ENCODE data around the gene FOSL2. TPM values are rescaled to one million over a fixed set of nuclear protein-coding genes. Genes with fewer than 3 reads are reported as not detected.

The FOSL2 gene
- polyA plus RNA-seq, 1 of the 3 experiments (the other 2 are of a cell fraction) = 41.7 TPM

DNA sequence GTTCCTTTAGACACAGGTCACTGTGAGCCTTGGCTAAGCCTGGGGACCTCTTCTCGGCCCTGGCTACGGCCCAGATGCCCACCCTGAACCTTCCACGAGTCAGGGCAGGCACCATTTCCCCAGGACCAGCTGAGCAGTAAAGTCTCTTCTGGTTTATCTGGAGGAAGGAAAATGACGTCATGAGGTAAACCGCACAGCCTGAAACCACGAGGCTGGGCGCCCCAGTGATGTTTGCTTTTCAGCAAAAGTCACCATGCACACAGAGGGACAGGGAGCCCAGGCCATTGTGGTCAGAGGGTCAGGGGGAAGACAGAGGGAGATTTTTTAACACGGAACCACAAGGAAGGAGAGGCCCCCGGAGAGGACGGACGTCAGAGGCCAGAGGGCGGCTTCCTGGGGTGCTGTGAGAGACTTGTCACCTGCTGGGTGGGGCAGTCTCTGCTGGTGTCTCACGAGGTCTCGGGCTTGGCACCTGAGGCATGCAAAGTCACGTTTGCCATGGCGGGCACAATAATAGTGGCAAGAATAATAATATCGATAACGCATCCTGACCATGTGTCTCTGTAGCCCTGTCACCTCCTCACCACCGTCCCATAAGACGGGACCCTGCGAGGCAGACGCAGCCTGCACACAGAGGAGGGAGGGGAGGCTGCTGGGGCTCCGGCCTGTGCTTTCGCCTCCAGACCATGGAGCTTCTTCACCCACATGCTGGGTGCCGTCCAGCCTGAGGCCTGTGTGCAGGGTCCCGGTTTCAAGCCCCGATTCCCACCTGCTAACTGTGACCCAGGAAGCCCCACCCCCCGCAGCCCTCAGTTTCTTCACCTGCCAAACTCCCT is 33.2 kb upstream of the FOSL2 start:
- TF ChIP-seq JUND (IDR thresholded peaks at IDR 0.05) = no peak
- TF ChIP-seq RXRA (IDR thresholded peaks at IDR 0.05; ENCODE audit: borderline replicate concordance, low read depth) = no peak
- no peak for TF ChIP-seq YY1 (IDR thresholded peaks at IDR 0.05; ENCODE audit: low read depth)
- TF ChIP-seq, protein P1, sequence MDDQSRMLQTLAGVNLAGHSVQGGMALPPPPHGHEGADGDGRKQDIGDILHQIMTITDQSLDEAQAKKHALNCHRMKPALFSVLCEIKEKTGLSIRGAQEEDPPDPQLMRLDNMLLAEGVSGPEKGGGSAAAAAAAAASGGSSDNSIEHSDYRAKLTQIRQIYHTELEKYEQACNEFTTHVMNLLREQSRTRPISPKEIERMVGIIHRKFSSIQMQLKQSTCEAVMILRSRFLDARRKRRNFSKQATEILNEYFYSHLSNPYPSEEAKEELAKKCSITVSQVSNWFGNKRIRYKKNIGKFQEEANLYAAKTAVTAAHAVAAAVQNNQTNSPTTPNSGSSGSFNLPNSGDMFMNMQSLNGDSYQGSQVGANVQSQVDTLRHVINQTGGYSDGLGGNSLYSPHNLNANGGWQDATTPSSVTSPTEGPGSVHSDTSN (IDR thresholded peaks at IDR 0.05) = no peak
- TF ChIP-seq, protein P2, sequence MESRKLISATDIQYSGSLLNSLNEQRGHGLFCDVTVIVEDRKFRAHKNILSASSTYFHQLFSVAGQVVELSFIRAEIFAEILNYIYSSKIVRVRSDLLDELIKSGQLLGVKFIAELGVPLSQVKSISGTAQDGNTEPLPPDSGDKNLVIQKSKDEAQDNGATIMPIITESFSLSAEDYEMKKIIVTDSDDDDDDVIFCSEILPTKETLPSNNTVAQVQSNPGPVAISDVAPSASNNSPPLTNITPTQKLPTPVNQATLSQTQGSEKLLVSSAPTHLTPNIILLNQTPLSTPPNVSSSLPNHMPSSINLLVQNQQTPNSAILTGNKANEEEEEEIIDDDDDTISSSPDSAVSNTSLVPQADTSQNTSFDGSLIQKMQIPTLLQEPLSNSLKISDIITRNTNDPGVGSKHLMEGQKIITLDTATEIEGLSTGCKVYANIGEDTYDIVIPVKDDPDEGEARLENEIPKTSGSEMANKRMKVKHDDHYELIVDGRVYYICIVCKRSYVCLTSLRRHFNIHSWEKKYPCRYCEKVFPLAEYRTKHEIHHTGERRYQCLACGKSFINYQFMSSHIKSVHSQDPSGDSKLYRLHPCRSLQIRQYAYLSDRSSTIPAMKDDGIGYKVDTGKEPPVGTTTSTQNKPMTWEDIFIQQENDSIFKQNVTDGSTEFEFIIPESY (IDR thresholded peaks at IDR 0.05; ENCODE audit: borderline replicate concordance, low read depth) = no peak
- no peak for TF ChIP-seq ELF1 (IDR thresholded peaks at IDR 0.05)
- TF ChIP-seq, protein P3, sequence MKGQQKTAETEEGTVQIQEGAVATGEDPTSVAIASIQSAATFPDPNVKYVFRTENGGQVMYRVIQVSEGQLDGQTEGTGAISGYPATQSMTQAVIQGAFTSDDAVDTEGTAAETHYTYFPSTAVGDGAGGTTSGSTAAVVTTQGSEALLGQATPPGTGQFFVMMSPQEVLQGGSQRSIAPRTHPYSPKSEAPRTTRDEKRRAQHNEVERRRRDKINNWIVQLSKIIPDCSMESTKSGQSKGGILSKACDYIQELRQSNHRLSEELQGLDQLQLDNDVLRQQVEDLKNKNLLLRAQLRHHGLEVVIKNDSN (IDR thresholded peaks at IDR 0.05; ENCODE audit: borderline replicate concordance, low read depth) = no peak
- no peak for TF ChIP-seq SMC3 (IDR thresholded peaks at IDR 0.05; ENCODE audit: low read depth, low read length)
- no peak for TF ChIP-seq FOSL2 (IDR thresholded peaks at IDR 0.05; ENCODE audit: borderline replicate concordance, low read depth)
- TF ChIP-seq TEAD4 (IDR thresholded peaks at IDR 0.05; ENCODE audit: borderline replicate concordance, insufficient read depth) = no peak
- TF ChIP-seq GABPA (IDR thresholded peaks at IDR 0.05; ENCODE audit: low read depth) = no peak
- no peak for TF ChIP-seq POLR2AphosphoS5 (IDR thresholded peaks at IDR 0.05; ENCODE audit: low read depth, low read length)
- no peak for TF ChIP-seq SIN3A (IDR thresholded peaks at IDR 0.05; ENCODE audit: borderline replicate concordance, low read depth, low read length)
- TF ChIP-seq CHD2 (IDR thresholded peaks at IDR 0.05; ENCODE audit: low read length, partially characterized antibody) = no peak
- TF ChIP-seq, protein P4, sequence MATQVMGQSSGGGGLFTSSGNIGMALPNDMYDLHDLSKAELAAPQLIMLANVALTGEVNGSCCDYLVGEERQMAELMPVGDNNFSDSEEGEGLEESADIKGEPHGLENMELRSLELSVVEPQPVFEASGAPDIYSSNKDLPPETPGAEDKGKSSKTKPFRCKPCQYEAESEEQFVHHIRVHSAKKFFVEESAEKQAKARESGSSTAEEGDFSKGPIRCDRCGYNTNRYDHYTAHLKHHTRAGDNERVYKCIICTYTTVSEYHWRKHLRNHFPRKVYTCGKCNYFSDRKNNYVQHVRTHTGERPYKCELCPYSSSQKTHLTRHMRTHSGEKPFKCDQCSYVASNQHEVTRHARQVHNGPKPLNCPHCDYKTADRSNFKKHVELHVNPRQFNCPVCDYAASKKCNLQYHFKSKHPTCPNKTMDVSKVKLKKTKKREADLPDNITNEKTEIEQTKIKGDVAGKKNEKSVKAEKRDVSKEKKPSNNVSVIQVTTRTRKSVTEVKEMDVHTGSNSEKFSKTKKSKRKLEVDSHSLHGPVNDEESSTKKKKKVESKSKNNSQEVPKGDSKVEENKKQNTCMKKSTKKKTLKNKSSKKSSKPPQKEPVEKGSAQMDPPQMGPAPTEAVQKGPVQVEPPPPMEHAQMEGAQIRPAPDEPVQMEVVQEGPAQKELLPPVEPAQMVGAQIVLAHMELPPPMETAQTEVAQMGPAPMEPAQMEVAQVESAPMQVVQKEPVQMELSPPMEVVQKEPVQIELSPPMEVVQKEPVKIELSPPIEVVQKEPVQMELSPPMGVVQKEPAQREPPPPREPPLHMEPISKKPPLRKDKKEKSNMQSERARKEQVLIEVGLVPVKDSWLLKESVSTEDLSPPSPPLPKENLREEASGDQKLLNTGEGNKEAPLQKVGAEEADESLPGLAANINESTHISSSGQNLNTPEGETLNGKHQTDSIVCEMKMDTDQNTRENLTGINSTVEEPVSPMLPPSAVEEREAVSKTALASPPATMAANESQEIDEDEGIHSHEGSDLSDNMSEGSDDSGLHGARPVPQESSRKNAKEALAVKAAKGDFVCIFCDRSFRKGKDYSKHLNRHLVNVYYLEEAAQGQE (IDR thresholded peaks at IDR 0.05; ENCODE audit: low read depth, low read length) = no peak
- TF ChIP-seq RFX5 (IDR thresholded peaks at IDR 0.05; ENCODE audit: low read length) = no peak
- no peak for TF ChIP-seq FOXJ3 (CRISPR knock-in tag; IDR thresholded peaks at IDR 0.05)
- TF ChIP-seq MEF2A (IDR thresholded peaks at IDR 0.05; ENCODE audit: borderline replicate concordance, low read depth) = no peak
- no peak overlapping the region for H3K9ac ChIP-seq
- H3K4me3 ChIP-seq (ENCODE audit: low read depth in 2 of 2, low read length in 1 of 2) = no peak overlapping the region
- H3K4me2 ChIP-seq = no peak overlapping the region
- H3K4me1 ChIP-seq (ENCODE audit: control insufficient read depth in 1 of 2, insufficient read depth in 2 of 2, low read depth in 1 of 2, low read length in 1 of 2) = peaks cover 13 to 38% of the 10 kb centered on the region in 2 experiments; a peak in 3 of 4 replicates
- no peaks in the 10 kb centered on the region for H3K9me2 ChIP-seq
- H3K36me3 ChIP-seq (replicated peaks in 1 of 2; ENCODE audit: control insufficient read depth in 1 of 2, insufficient read depth in 2 of 2, low read length in 1 of 2) = no peaks in the 10 kb centered on the region
- no peak overlapping the region for H3K27ac ChIP-seq (ENCODE audit: low read depth in 2 of 2, low read length in 1 of 2)
- no peaks in the 10 kb centered on the region for H3K9me3 ChIP-seq
- no peak for DNase-seq
- H4K20me1 ChIP-seq (ENCODE audit: insufficient read depth) = no peaks in the 10 kb centered on the region
- POLR2A ChIA-PET = no interaction called here
- CTCF ChIA-PET = interaction anchor here (0.6 to 2.2 kb wide), 5 partner anchors 9 to 656 kb away, joined by 3 to 8 read pairs (median 5); no protein-coding TSS in a partner anchor
- H3K27me3 ChIP-seq (ENCODE audit: insufficient read depth) = no peaks in the 10 kb centered on the region
- H3F3A ChIP-seq (replicated peaks; ENCODE audit: insufficient read depth) = peaks cover under 1% of the 10 kb centered on the region
- no peaks in the 10 kb centered on the region for H3K79me2 ChIP-seq (ENCODE audit: insufficient read depth)
- no peak overlapping the region for H2AFZ ChIP-seq (ENCODE audit: low read depth)
- WGBS (ENCODE audit: low lambda C conversion rate) = 93% methylated on average over 27 of the region's 28 CpGs
